ENCODE measurements around the gene CD7. TPM values are rescaled to one million over a fixed set of nuclear protein-coding genes. Genes with fewer than 3 reads are reported as not detected.

The CD7 gene
- total and polyA plus RNA-seq, 2 donors (not counting 1 experiment from before 2014, with no cell fraction given) = 0.67 to 1.3 TPM

DNA sequence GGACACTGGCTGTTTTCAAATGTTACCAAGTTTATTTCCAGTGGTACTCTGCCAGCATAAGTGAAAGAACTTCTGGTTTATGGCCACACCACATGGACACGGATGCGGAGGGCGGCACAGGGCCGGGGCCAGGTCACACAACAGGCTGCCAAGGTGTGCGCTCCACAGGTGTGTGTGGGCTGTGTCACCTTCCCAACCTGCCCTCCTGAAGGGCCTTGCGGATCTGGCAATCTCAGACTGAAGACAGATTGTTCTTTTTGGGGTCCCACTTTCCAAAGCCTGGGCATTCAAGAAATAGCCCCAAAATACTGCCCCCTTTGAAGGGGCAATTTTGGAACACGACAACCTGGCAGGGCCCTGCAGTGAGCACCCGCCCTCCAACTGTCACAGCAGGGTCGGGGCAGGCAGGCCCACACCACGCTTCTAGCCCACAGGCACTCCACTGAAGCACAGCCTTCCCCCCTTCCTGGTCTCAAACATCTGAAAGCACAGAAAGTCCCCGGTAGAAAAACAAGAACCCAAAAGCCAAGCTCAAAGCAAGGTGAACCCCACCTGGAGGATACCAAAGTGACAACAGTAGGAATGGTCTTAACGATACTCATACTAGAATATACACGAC, 47.4 kb downstream of the CD7 start:
- peaks cover 3 to 65% of the 10 kb centered on the region in 2 experiments for H3K36me3 ChIP-seq (replicated peaks in 1 of 2; ENCODE audit: control extremely low read depth in 1 of 2, control insufficient read depth in 1 of 2, extremely low read depth in 1 of 2, insufficient read depth in 2 of 2, low read length in 1 of 2)

More for the DNA sequence above, 47.4 kb downstream of the CD7 start:
- DNase-seq (no peak), ATAC-seq (ENCODE audit: low read depth) (no peak)
- peak overlapping the region; percentile 66 for H3K4me3 Mint-ChIP-seq
- H3K4me2 ChIP-seq (replicated peaks; ENCODE audit: low read depth, low read length, poor library complexity, severe bottlenecking) = no peak overlapping the region
- peaks cover 65% of the 10 kb centered on the region for H3K4me1 Mint-ChIP-seq
- intact Hi-C loops (cut with micrococcal nuclease) = no loop called here
- peak overlapping the region; percentile 73 for H3K27ac Mint-ChIP-seq
- H3K27me3 ChIP-seq (replicated peaks in 1 of 4; ENCODE audit: control extremely low read depth in 1 of 4, control insufficient read depth in 3 of 4, insufficient read depth in 4 of 4, low read length in 3 of 4) = no peaks in the 10 kb centered on the region
- H3K4me1 ChIP-seq (ENCODE audit: control insufficient read depth in 2 of 2, insufficient read depth in 2 of 2, low read length in 2 of 2) = peaks cover 30 to 59% of the 10 kb centered on the region in 2 donors
- no peak overlapping the region for H3K4me3 ChIP-seq (ENCODE audit: control extremely low read depth in 1 of 5, extremely low read depth in 1 of 5, insufficient read depth in 1 of 5, low read depth in 2 of 5, low read length in 4 of 5)
- H3K27me3 Mint-ChIP-seq = no peaks in the 10 kb centered on the region
- 85% methylated on average over 13 of the region's 13 CpGs for whole genome bisulfite sequencing (ENCODE audit: insufficient coverage)
- H3K9ac ChIP-seq (ENCODE audit: low read length) = no peak overlapping the region
- CTCF ChIA-PET = interaction anchor here (3.1 kb wide), 1 partner anchor 29 kb away, joined by 14 read pairs; no protein-coding TSS in a partner anchor
- H4K20me1 ChIP-seq (ENCODE audit: control insufficient read depth, insufficient read depth, low read length, poor library complexity, severe bottlenecking) = peaks cover 84% of the 10 kb centered on the region
- POLR2A ChIA-PET = interaction anchor here (1.0 kb wide), 1 partner anchor 165 kb away, joined by 3 read pairs; no protein-coding TSS in a partner anchor
- H3K27ac ChIP-seq (ENCODE audit: low read length in 2 of 2) = peak overlapping the region in 1 of 2 donors; percentile 67
- no peak for TF ChIP-seq EZH2 (IDR thresholded peaks at IDR 0.05; ENCODE audit: borderline replicate concordance, insufficient read depth, low read depth, low read length, poor library complexity, severe bottlenecking)
- TF ChIP-seq, protein P1, sequence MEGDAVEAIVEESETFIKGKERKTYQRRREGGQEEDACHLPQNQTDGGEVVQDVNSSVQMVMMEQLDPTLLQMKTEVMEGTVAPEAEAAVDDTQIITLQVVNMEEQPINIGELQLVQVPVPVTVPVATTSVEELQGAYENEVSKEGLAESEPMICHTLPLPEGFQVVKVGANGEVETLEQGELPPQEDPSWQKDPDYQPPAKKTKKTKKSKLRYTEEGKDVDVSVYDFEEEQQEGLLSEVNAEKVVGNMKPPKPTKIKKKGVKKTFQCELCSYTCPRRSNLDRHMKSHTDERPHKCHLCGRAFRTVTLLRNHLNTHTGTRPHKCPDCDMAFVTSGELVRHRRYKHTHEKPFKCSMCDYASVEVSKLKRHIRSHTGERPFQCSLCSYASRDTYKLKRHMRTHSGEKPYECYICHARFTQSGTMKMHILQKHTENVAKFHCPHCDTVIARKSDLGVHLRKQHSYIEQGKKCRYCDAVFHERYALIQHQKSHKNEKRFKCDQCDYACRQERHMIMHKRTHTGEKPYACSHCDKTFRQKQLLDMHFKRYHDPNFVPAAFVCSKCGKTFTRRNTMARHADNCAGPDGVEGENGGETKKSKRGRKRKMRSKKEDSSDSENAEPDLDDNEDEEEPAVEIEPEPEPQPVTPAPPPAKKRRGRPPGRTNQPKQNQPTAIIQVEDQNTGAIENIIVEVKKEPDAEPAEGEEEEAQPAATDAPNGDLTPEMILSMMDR (IDR thresholded peaks at IDR 0.05) = no peak
- H2AFZ ChIP-seq (ENCODE audit: insufficient read depth, low read depth, low read length, poor library complexity, severe bottlenecking) = no peak overlapping the region
- H3K9me3 ChIP-seq (ENCODE audit: control extremely low read depth in 1 of 3, control insufficient read depth in 2 of 3, insufficient read depth in 1 of 3, low read length in 2 of 3) = no peaks in the 10 kb centered on the region
- H3K9me3 Mint-ChIP-seq (ENCODE audit: insufficient read depth) = no peaks in the 10 kb centered on the region
- peaks cover 99% of the 10 kb centered on the region for H3K79me2 ChIP-seq (ENCODE audit: control insufficient read depth, insufficient read depth, low read length)
